ENCODE data around the gene DNAI1. TPM values are rescaled to one million over a fixed set of nuclear protein-coding genes. Genes with fewer than 3 reads are reported as not detected.
A peak's percentile ranks its signal among the peaks of the same experiment; 100 is the strongest.

The DNAI1 gene
- total RNA-seq, 1 donor from 2014 or later = not detected

DNA sequence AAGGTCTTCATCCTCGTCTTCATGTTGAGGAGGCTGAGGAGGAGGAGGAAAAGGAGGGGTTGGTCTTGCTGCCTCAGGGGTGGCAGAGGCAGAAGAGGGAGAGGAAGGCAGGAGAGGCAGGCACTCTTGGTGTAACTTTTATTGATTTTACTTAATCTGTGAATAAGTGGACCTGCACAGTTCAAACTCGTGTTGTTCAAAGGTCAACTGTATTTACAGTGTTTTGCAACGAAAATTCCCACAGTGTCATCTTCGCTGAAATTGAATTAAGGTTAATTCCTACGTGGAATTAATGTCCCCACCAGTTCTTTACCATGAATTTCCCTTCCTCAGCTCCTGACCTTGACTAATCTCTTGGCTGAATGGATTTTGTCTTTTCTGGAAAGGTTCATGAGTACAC, 85.4 kb downstream of the DNAI1 start:
- ATAC-seq (ENCODE audit: low read depth) = no peak
- POLR2A ChIA-PET = no interaction called here
- H3K36me3 Mint-ChIP-seq (ENCODE audit: low read depth) = no peaks in the 10 kb centered on the region

DNA sequence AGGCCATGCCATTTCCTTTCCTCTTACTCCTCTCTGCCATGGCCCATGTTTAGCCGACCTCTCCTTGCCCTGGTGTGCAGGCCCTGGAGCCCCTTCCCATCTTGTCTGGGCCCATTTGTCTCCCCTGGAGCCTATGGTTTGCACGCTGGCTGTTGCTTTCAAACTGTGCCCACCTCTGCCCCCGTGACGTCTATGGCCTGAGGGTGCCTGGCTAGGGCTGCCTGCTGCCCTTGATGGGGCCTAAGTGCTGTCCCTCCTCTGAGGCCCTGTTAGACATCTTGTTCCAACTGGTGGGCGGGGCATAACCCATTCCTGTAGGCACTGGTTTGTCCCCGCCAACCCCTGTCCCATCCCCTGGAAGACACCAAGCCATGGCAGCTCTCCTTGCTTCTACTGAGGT, 86.9 kb downstream of the DNAI1 start:
- peaks cover 22% of the 10 kb centered on the region for H3K27me3 Mint-ChIP-seq
- intact Hi-C loops (cut with micrococcal nuclease) = no loop called here
- ChIA-PET CTCF (no interaction called here), POLR2A (no interaction called here)
- H3K9me3 Mint-ChIP-seq = no peaks in the 10 kb centered on the region
- TF ChIP-seq, protein P1, sequence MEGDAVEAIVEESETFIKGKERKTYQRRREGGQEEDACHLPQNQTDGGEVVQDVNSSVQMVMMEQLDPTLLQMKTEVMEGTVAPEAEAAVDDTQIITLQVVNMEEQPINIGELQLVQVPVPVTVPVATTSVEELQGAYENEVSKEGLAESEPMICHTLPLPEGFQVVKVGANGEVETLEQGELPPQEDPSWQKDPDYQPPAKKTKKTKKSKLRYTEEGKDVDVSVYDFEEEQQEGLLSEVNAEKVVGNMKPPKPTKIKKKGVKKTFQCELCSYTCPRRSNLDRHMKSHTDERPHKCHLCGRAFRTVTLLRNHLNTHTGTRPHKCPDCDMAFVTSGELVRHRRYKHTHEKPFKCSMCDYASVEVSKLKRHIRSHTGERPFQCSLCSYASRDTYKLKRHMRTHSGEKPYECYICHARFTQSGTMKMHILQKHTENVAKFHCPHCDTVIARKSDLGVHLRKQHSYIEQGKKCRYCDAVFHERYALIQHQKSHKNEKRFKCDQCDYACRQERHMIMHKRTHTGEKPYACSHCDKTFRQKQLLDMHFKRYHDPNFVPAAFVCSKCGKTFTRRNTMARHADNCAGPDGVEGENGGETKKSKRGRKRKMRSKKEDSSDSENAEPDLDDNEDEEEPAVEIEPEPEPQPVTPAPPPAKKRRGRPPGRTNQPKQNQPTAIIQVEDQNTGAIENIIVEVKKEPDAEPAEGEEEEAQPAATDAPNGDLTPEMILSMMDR (IDR thresholded peaks at IDR 0.05) = no peak
- no peak overlapping the region for H3K4me3 Mint-ChIP-seq
- no peaks in the 10 kb centered on the region for H3K4me1 Mint-ChIP-seq
- no peaks in the 10 kb centered on the region for H3K36me3 Mint-ChIP-seq (ENCODE audit: low read depth)
- DNase-seq (no peak), ATAC-seq (ENCODE audit: low read depth) (no peak)
- H3K27ac Mint-ChIP-seq = no peak overlapping the region

More for the DNA sequence above, 85.4 kb downstream of the DNAI1 start:
- TF ChIP-seq, protein P1 (IDR thresholded peaks at IDR 0.05) = no peak
- CTCF ChIA-PET = interaction anchor here (1.0 kb wide), 1 partner anchor 48 kb away, joined by 4 read pairs; no protein-coding TSS in a partner anchor
- DNase-seq = no peak
- Mint-ChIP-seq H3K4me1 (no peaks in the 10 kb centered on the region), H3K4me3 (no peak overlapping the region), H3K9me3 (no peaks in the 10 kb centered on the region), H3K27me3 (peaks cover 22% of the 10 kb centered on the region), H3K27ac (no peak overlapping the region)
- intact Hi-C loops (cut with micrococcal nuclease) = no loop called here

- H3K4me3 Mint-ChIP-seq = no peak overlapping the region
- ATAC-seq (ENCODE audit: low read depth) (no peak), DNase-seq (no peak)
- TF ChIP-seq, protein P1 (IDR thresholded peaks at IDR 0.05) = no peak
- H3K36me3 Mint-ChIP-seq (ENCODE audit: low read depth) = no peaks in the 10 kb centered on the region
- peaks cover 26% of the 10 kb centered on the region for H3K27me3 Mint-ChIP-seq
- H3K9me3 Mint-ChIP-seq = no peaks in the 10 kb centered on the region
- no peaks in the 10 kb centered on the region for H3K4me1 Mint-ChIP-seq
- intact Hi-C loops (cut with micrococcal nuclease) = no loop called here
- ChIA-PET CTCF (interaction anchor here (2.3 kb wide), 1 partner anchor 142 kb away, joined by 5 read pairs; no protein-coding TSS in a partner anchor), POLR2A (no interaction called here)
- no peak overlapping the region for H3K27ac Mint-ChIP-seq
These were observed 87.7 kb downstream of the DNAI1 start for GRCh38 chr9:34546102-34546833.

GRCh38 chr9:34546834-34547827, 88.5 kb downstream of the DNAI1 start:
- CTCF ChIA-PET = interaction anchor here (1.2 to 3.0 kb wide), 6 partner anchors 37 to 143 kb away, joined by 5 to 12 read pairs (median 10); no protein-coding TSS in a partner anchor
- DNase-seq (no peak), ATAC-seq (ENCODE audit: low read depth) (peak; percentile 58)
- Mint-ChIP-seq H3K36me3 (ENCODE audit: low read depth) (no peaks in the 10 kb centered on the region), H3K27me3 (peaks cover 29% of the 10 kb centered on the region), H3K9me3 (no peaks in the 10 kb centered on the region), H3K4me1 (no peaks in the 10 kb centered on the region), H3K4me3 (no peak overlapping the region), H3K27ac (no peak overlapping the region)
- intact Hi-C loops (cut with micrococcal nuclease) = loop anchor here (1.0 kb wide), 1 partner anchor 110 kb away; no protein-coding TSS in a partner anchor
- TF ChIP-seq, protein P1 (IDR thresholded peaks at IDR 0.05) = no peak
- POLR2A ChIA-PET = no interaction called here

Data from activated B cell treated with CpG ODN at 0.5 μM for 24 hours (primary cell).